GM23338 (cell line): Measurements from ENCODE around the gene PM20D1. TPM values are rescaled to one million over a fixed set of nuclear protein-coding genes. Genes with fewer than 3 reads are reported as not detected.

Experiments
- ATAC-seq: fragments of 200-7000 bp; cut with Tn5 transposase; 3 replicates; pipeline ENCODE4 v1.9.1; 2020
- DNase-seq: peaks from one replicate; pipeline ENCODE4 v3.0.0-alpha.2; 2015; ENCODE audit warnings: low spot score
- H2AFZ ChIP-seq: fragments of 200-600 bp; sonication (generic); 2 replicates; pipeline ENCODE4 v1.8.0; 2016; ENCODE audit warnings: antibody characterized with exemption, mild to moderate bottlenecking, moderate library complexity
- H3F3A ChIP-seq: fragments of 200-600 bp; sonication (generic); replicated peaks from 2 replicates; pipeline ENCODE4 v1.8.0; 2017; ENCODE audit warnings: antibody characterized with exemption, mixed run types, low read depth
- H3K27ac ChIP-seq: fragments of 200-600 bp; sonication (generic); 2 replicates; pipeline ENCODE4 v1.6.1; 2016; ENCODE audit warnings: low read depth
- H3K27me3 ChIP-seq: fragments of 200-600 bp; sonication (generic); 2 replicates; pipeline ENCODE4 v1.8.0; 2016; ENCODE audit warnings: mild to moderate bottlenecking, mixed run types, moderate library complexity; ENCODE audit not compliant: insufficient read depth
- H3K36me3 ChIP-seq: fragments of 200-600 bp; sonication (generic); 2 replicates; pipeline ENCODE4 v1.8.0; 2016; ENCODE audit warnings: mild to moderate bottlenecking; ENCODE audit not compliant: insufficient read depth
- H3K4me1 ChIP-seq: fragments of 200-600 bp; sonication (generic); 2 replicates; pipeline ENCODE4 v1.8.0; 2016; ENCODE audit warnings: mild to moderate bottlenecking, moderate library complexity; ENCODE audit not compliant: insufficient read depth
- H3K4me2 ChIP-seq: fragments of 200-600 bp; sonication (generic); 2 replicates; pipeline ENCODE4 v1.7.1; 2017; ENCODE audit warnings: mixed run types
- H3K4me3 ChIP-seq: fragments of 200-600 bp; sonication (generic); 2 replicates; pipeline ENCODE4 v1.6.1; 2016; ENCODE audit warnings: mixed run types
- H3K79me2 ChIP-seq: fragments of 200-600 bp; sonication (generic); replicated peaks from 2 replicates; pipeline ENCODE4 v1.8.0; 2017; ENCODE audit warnings: mild to moderate bottlenecking; ENCODE audit not compliant: insufficient read depth
- H3K9me2 ChIP-seq: fragments of 200-600 bp; sonication (generic); 2 replicates; pipeline ENCODE4 v1.8.0; 2017; ENCODE audit not compliant: insufficient read depth
- H4K20me1 ChIP-seq: fragments of 200-600 bp; sonication (generic); replicated peaks from 2 replicates; pipeline ENCODE4 v1.8.0; 2017; ENCODE audit warnings: mild to moderate bottlenecking; ENCODE audit not compliant: insufficient read depth
- H3K27ac Mint-ChIP-seq: 2 replicates; pipeline ENCODE4 v1.8.0; 2020; ENCODE audit warnings: inconsistent platforms, mild to moderate bottlenecking, moderate library complexity, mixed read lengths
- H3K27me3 Mint-ChIP-seq: 3 replicates; pipeline ENCODE4 v1.8.0; 2022; ENCODE audit warnings: low read depth, mild to moderate bottlenecking, moderate library complexity, mixed read lengths, inconsistent platforms; ENCODE audit not compliant: insufficient read depth, poor library complexity
- H3K36me3 Mint-ChIP-seq: 3 replicates; pipeline ENCODE4 v1.8.0; 2021; ENCODE audit warnings: low read depth, mild to moderate bottlenecking, inconsistent platforms, moderate library complexity, mixed read lengths
- H3K4me1 Mint-ChIP-seq: 3 replicates; pipeline ENCODE4 v1.8.0; 2020; ENCODE audit warnings: mild to moderate bottlenecking, inconsistent platforms, mixed read lengths
- H3K4me3 Mint-ChIP-seq: 3 replicates; pipeline ENCODE4 v1.8.0; 2021; ENCODE audit warnings: moderate library complexity, mild to moderate bottlenecking, inconsistent platforms, mixed read lengths
- H3K9me3 Mint-ChIP-seq: 3 replicates; pipeline ENCODE4 v1.8.0; 2020; ENCODE audit warnings: moderate library complexity, mild to moderate bottlenecking, inconsistent platforms, mixed read lengths
- EZH2 ChIP-seq: fragments of 200-600 bp; sonication (generic); IDR thresholded peaks from one replicate; pipeline ENCODE4 v1.8.0; 2017; ENCODE audit warnings: antibody characterized with exemption, mild to moderate bottlenecking, low read depth; ENCODE audit not compliant: unreplicated experiment
- NANOG ChIP-seq: IDR thresholded peaks from 2 replicates; pipeline ENCODE4 v1.6.1; 2016; ENCODE audit warnings: antibody characterized with exemption, borderline replicate concordance
- POLR2AphosphoS5 ChIP-seq: IDR thresholded peaks from 2 replicates; pipeline ENCODE4 v1.6.1; 2016; ENCODE audit warnings: antibody characterized with exemption, low read depth
- ZNF331 ChIP-seq: fragments of 250-450 bp; sonication (Bioruptor Pico); IDR thresholded peaks from 2 replicates; pipeline ENCODE4 v1.5.0; 2020; ENCODE audit warnings: low read depth, mild to moderate bottlenecking, moderate library complexity
- polyA plus RNA-seq: library from polyadenylated mRNA; unstranded; fragments of >200 nt; fragmentation: Nextera tagmentation; extraction: Ambion mirVana; gene quantifications from 2 replicates; pipeline ENCODE4 v1.2.1, GENCODE V29; 2016
- total RNA-seq: library from RNA; depleted of rRNA; stranded (reverse); fragments of >200 nt; shearing (Covaris generic); gene quantifications from 2 replicates; pipeline ENCODE4 v1.2.3, GENCODE V29; 2014
- TF ChIP-seq, protein P1 (sequence below): fragments of 250-450 bp; sonication (Bioruptor Pico); IDR thresholded peaks from 2 replicates; pipeline ENCODE4 v1.5.0; 2020; ENCODE audit warnings: mild to moderate bottlenecking, moderate library complexity

PM20D1 gene
- total and polyA plus RNA-seq, 2 experiments from 2014 or later, result 0.10 TPM; not detected in 1

GRCh38 chr1:205783904-205784303 is 66.0 kb downstream of the PM20D1 start:
- no peaks in the 10 kb centered on the region for H3K9me3 Mint-ChIP-seq
- Histone ChIP-seq H3K27ac (no peak overlapping the region), H3F3A (0 out of 2 replicates have a peak, but pooled peaks cover 3% of the 10 kb centered on the region), H3K79me2 (no peaks in the 10 kb centered on the region), H3K4me3 (no peak overlapping the region), H3K36me3 (no peaks in the 10 kb centered on the region), H3K27me3 (no peaks in the 10 kb centered on the region), H3K4me1 (no peaks in the 10 kb centered on the region), H2AFZ (no peak overlapping the region), H3K4me2 (no peak overlapping the region), H4K20me1 (no peaks in the 10 kb centered on the region), H3K9me2 (no peaks in the 10 kb centered on the region)
- peaks cover 1% of the 10 kb centered on the region for H3K27me3 Mint-ChIP-seq
- no peak overlapping the region for H3K27ac Mint-ChIP-seq
- no peaks in the 10 kb centered on the region; the same call in 2 of the 3 replicates for H3K4me1 Mint-ChIP-seq
- no peaks in the 10 kb centered on the region for H3K36me3 Mint-ChIP-seq
- ATAC-seq (no peak), DNase-seq (no peak)
- H3K4me3 Mint-ChIP-seq, result no peak overlapping the region
- TF ChIP-seq ZNF331 (CRISPR knock-in tag) (no peak), NANOG (no peak), POLR2AphosphoS5 (no peak)
- TF ChIP-seq, protein P1, sequence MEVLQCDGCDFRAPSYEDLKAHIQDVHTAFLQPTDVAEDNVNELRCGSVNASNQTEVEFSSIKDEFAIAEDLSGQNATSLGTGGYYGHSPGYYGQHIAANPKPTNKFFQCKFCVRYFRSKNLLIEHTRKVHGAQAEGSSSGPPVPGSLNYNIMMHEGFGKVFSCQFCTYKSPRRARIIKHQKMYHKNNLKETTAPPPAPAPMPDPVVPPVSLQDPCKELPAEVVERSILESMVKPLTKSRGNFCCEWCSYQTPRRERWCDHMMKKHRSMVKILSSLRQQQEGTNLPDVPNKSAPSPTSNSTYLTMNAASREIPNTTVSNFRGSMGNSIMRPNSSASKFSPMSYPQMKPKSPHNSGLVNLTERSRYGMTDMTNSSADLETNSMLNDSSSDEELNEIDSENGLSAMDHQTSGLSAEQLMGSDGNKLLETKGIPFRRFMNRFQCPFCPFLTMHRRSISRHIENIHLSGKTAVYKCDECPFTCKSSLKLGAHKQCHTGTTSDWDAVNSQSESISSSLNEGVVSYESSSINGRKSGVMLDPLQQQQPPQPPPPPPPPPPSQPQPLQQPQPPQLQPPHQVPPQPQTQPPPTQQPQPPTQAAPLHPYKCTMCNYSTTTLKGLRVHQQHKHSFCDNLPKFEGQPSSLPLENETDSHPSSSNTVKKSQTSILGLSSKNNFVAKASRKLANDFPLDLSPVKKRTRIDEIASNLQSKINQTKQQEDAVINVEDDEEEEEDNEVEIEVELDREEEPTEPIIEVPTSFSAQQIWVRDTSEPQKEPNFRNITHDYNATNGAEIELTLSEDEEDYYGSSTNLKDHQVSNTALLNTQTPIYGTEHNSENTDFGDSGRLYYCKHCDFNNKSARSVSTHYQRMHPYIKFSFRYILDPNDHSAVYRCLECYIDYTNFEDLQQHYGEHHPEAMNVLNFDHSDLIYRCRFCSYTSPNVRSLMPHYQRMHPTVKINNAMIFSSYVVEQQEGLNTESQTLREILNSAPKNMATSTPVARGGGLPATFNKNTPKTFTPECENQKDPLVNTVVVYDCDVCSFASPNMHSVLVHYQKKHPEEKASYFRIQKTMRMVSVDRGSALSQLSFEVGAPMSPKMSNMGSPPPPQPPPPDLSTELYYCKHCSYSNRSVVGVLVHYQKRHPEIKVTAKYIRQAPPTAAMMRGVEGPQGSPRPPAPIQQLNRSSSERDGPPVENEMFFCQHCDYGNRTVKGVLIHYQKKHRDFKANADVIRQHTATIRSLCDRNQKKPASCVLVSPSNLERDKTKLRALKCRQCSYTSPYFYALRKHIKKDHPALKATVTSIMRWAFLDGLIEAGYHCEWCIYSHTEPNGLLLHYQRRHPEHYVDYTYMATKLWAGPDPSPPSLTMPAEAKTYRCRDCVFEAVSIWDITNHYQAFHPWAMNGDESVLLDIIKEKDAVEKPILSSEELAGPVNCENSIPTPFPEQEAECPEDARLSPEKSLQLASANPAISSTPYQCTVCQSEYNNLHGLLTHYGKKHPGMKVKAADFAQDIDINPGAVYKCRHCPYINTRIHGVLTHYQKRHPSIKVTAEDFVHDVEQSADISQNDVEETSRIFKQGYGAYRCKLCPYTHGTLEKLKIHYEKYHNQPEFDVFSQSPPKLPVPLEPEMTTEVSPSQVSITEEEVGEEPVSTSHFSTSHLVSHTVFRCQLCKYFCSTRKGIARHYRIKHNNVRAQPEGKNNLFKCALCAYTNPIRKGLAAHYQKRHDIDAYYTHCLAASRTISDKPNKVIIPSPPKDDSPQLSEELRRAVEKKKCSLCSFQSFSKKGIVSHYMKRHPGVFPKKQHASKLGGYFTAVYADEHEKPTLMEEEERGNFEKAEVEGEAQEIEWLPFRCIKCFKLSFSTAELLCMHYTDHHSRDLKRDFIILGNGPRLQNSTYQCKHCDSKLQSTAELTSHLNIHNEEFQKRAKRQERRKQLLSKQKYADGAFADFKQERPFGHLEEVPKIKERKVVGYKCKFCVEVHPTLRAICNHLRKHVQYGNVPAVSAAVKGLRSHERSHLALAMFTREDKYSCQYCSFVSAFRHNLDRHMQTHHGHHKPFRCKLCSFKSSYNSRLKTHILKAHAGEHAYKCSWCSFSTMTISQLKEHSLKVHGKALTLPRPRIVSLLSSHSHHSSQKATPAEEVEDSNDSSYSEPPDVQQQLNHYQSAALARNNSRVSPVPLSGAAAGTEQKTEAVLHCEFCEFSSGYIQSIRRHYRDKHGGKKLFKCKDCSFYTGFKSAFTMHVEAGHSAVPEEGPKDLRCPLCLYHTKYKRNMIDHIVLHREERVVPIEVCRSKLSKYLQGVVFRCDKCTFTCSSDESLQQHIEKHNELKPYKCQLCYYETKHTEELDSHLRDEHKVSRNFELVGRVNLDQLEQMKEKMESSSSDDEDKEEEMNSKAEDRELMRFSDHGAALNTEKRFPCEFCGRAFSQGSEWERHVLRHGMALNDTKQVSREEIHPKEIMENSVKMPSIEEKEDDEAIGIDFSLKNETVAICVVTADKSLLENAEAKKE (CRISPR knock-in tag), result no peak

DNA sequence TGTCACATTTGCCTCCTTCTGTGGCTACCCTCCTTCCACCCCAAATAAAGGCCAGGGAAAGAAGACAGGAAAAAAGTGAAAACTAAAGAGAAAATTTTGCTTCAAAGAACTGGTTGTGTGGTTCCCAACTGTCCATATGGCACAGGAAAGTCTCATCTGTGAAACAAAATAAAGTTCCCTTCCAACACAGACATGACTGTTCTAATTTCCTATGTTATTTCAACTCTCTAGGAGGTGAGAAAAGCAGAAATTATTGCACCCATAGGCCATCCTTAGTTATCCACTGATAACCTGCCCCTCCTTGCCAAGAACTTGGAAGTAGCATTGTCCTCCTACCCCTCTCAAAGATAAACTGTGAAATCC is 66.5 kb downstream of the PM20D1 start:
- Mint-ChIP-seq H3K9me3 (no peaks in the 10 kb centered on the region), H3K27me3 (peaks cover 3% of the 10 kb centered on the region), H3K4me3 (no peak overlapping the region), H3K27ac (no peak overlapping the region), H3K36me3 (no peaks in the 10 kb centered on the region), H3K4me1 (no peaks in the 10 kb centered on the region; the same call in 2 of the 3 replicates)
- H3K79me2 ChIP-seq, result no peaks in the 10 kb centered on the region
- no peaks in the 10 kb centered on the region for H4K20me1 ChIP-seq
- TF ChIP-seq ZNF331 (CRISPR knock-in tag) (no peak), EZH2 (no peak)
- TF ChIP-seq, protein P1 (CRISPR knock-in tag), result no peak
- no peaks in the 10 kb centered on the region for H3K4me1 ChIP-seq
- no peak overlapping the region for H3K4me2 ChIP-seq
- no peaks in the 10 kb centered on the region for H3K36me3 ChIP-seq
- no peaks in the 10 kb centered on the region for H3K9me2 ChIP-seq
- ATAC-seq (no peak), DNase-seq (no peak)
- H3K27ac ChIP-seq, result no peak overlapping the region
- 0 out of 2 replicates have a peak, but pooled peaks cover 3% of the 10 kb centered on the region for H3F3A ChIP-seq
- H3K4me3 ChIP-seq, result no peak overlapping the region
- H3K27me3 ChIP-seq, result no peaks in the 10 kb centered on the region
- H2AFZ ChIP-seq, result no peak overlapping the region
